T-helper 1 cell treated with Interleukin-12 subunit alpha and Interleukin-12 subunit beta and Interleukin-4 antibody, amounts not matched to agents 30 μg/mL and 1 μg/mL, for 36 hours (primary cell): ENCODE data around the gene LRCOL1.
A peak's percentile ranks its signal among the peaks of the same experiment; 100 is the strongest.

Experiments
- H3K27ac Mint-ChIP-seq: one replicate; pipeline ENCODE4 v1.8.0; 2021; ENCODE audit warnings: mild to moderate bottlenecking, mixed read lengths
- H3K27me3 Mint-ChIP-seq: one replicate; pipeline ENCODE4 v1.8.0; 2021; ENCODE audit warnings: low read depth, mixed read lengths
- H3K36me3 Mint-ChIP-seq: one replicate; pipeline ENCODE4 v1.8.0; 2021; ENCODE audit warnings: low read depth, mixed read lengths
- H3K4me1 Mint-ChIP-seq: one replicate; pipeline ENCODE4 v1.8.0; 2021; ENCODE audit warnings: low read depth, mixed read lengths
- H3K4me3 Mint-ChIP-seq: one replicate; pipeline ENCODE4 v1.8.0; 2021; ENCODE audit warnings: mild to moderate bottlenecking, moderate library complexity, mixed read lengths
- H3K9me3 Mint-ChIP-seq: one replicate; pipeline ENCODE4 v1.8.0; 2021; ENCODE audit warnings: mixed read lengths

LRCOL1 gene

DNA sequence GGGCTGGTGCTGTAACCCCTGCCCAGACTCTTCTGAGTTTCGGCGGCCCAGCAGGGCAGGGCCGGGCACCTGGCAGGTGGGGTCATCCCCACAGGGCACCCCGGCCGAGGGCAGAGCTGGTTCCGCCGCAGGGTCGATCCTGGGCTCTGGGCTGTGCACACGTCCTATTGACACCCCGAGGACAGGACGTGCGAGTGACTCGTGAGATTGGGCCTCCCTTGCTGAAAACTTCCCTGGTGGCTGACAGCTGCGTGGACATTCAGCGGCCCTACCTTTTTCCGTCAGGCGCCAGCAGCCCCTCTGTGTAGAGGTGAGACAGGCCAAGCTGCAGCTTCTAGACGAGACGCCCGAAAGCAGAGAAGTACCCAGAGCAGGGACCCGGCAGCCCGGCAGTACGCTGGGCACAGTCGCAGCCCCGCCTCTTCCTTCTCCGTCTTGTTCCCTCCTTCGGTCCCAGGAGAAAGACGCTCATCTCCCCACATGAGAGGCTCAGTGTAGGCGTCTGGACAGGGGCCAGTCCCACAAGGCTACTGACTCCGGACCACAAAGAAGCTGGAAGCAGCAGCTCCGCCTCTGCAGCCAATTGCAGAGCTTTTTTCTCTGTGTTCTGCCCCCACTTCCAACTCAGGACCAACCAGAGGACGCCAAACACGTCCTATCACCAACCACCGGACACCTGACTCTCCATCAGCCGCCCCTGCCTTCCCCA is at the start of gene LRCOL1:
LRCOL1 (minus strand) TSS at position 532 of the 709 bp plus-strand sequence. CDS start 4,331 bp downstream, outside the sequence.
- H3K36me3 Mint-ChIP-seq: peaks cover 3% of the 10 kb centered on the region
- no peak within 1 kb of the TSS for H3K4me3 Mint-ChIP-seq
- H3K27me3 Mint-ChIP-seq: peaks cover 47% of the 10 kb centered on the region
- peaks cover 13% of the 10 kb centered on the region for H3K4me1 Mint-ChIP-seq
- peaks cover 9% of the 10 kb centered on the region for H3K9me3 Mint-ChIP-seq
- H3K27ac Mint-ChIP-seq: no peak within 1 kb of the TSS

DNA sequence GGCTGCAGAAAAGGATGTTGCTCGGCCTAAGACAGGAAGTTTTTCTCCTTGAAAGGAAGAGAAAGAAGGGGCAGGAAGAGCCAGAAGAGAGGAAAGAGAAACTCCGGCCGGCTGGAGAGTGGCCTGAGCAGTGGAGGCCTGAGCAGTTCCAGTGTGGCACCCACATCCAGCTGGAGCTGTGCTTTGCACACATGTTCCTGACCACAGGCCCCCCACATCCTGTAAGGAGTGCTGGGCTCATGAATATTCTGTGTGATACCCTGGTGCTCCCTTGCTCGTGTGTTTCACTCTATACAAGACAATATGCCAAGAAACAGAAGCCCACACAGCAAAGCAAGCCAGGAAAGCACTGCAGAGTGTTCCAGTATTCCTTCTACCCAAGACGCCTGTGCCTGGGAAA is 49.7 kb upstream of the LRCOL1 start:
- H3K4me3 Mint-ChIP-seq: no peak overlapping the region
- H3K4me1 Mint-ChIP-seq: peaks cover 26% of the 10 kb centered on the region
- H3K27ac Mint-ChIP-seq: peak overlapping the region; percentile 50
- H3K9me3 Mint-ChIP-seq: no peaks in the 10 kb centered on the region
- H3K27me3 Mint-ChIP-seq: no peaks in the 10 kb centered on the region
- H3K36me3 Mint-ChIP-seq: peaks cover 42% of the 10 kb centered on the region

DNA sequence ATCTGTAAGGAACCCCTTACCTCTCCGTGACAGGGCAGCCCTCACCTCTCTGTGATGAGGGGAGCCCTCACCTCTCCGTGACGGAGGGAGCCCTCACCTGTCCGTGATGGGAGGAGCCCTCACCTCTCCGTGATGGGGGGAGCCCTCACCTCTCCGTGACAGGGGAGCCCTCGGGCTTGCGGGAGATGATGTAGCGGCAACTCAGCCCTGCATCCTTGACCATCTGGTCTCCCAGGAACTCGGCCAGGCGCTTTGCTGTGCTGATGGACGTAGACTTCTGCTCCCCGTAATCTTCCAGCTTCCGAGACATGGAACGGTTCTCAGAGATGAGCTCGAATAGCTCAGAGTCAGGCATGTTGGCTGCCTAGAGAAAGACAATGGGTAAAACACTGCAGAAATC is 48.8 kb upstream of the LRCOL1 start:
- peaks cover 42% of the 10 kb centered on the region for H3K36me3 Mint-ChIP-seq
- H3K4me3 Mint-ChIP-seq: no peak overlapping the region
- H3K27me3 Mint-ChIP-seq: no peaks in the 10 kb centered on the region
- H3K4me1 Mint-ChIP-seq: peaks cover 21% of the 10 kb centered on the region
- H3K9me3 Mint-ChIP-seq: no peaks in the 10 kb centered on the region
- no peak overlapping the region for H3K27ac Mint-ChIP-seq

- H3K4me3 Mint-ChIP-seq: no peak overlapping the region
- H3K36me3 Mint-ChIP-seq: peaks cover 42% of the 10 kb centered on the region
- H3K9me3 Mint-ChIP-seq: no peaks in the 10 kb centered on the region
- H3K4me1 Mint-ChIP-seq: peaks cover 19% of the 10 kb centered on the region
- H3K27me3 Mint-ChIP-seq: no peaks in the 10 kb centered on the region
- no peak overlapping the region for H3K27ac Mint-ChIP-seq
Measured at GRCh38 chr12:132658149-132658894, 47.9 kb upstream of the LRCOL1 start.

GRCh38 chr12:132657004-132657727 is 46.8 kb upstream of the LRCOL1 start:
- Mint-ChIP-seq H3K36me3 (peaks cover 38% of the 10 kb centered on the region), H3K4me3 (no peak overlapping the region), H3K27me3 (no peaks in the 10 kb centered on the region), H3K27ac (no peak overlapping the region), H3K4me1 (peaks cover 9% of the 10 kb centered on the region), H3K9me3 (no peaks in the 10 kb centered on the region)

DNA sequence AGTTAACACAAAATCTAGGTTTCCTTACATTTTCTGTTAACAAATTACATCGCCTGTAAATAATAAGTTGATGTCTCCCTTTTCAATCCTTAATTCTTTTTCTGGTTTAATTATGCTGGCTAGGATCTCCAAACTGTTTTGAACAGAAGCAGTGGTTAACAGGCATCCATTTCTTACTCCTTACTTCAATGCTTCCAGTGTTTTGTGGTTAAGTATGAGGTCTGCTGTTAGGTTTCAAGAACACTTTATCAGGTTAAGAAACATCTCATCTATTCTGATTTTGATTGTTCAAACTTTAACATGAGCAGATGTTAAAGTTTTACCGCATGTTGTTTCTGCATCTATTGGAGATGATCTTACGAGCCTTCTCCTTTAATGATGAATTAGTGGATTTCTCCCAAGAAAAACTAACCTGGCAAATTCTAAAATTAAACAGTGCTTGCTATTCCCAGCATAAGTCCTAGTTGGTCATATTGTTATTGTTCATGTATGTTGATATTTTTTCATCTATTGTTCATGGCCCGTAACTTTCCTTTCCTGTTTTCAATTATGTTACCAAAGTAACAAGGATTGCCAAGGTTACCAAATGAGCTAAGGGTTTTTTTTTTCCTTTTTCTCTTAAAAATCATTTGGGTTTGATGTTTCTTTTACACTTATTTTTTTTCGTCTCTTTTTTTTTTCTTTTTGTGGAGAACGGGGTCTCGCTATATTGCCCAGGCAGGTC is 43.3 kb upstream of the LRCOL1 start:
- H3K27me3 Mint-ChIP-seq: no peaks in the 10 kb centered on the region
- H3K36me3 Mint-ChIP-seq: peaks cover 33% of the 10 kb centered on the region
- H3K9me3 Mint-ChIP-seq: no peaks in the 10 kb centered on the region
- H3K27ac Mint-ChIP-seq: no peak overlapping the region
- no peak overlapping the region for H3K4me3 Mint-ChIP-seq
- no peaks in the 10 kb centered on the region for H3K4me1 Mint-ChIP-seq

DNA sequence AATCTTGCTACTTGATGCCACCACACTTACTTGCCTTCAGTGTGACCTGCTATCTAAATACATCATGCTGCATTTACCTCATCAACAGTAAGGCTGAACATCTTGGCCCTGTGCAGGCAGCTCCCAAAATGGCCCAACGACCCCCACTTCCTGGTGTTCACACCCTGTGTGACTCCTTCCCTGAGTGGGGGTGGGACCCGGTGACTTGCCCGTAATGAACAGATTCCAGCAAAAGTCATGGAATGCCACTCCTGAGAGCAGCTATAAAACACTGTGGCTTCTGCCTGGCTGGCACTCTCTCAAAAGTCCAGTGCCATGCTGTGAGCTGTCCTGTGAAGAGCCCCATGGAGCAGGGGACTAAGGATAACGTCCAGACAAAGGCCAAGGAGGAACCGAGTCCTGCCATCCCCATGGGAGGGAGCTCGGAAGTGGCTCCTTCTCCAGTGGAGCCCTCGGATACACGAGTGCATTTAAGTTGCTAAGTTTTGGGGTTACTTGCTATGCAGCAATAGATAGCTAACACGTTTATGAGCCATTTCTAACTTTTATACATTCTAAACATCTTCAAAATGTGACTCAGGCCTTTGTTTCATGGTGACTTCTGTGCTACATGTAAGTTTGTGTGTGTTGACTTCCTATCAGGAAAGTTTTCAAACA is 41.2 kb upstream of the LRCOL1 start:
- H3K4me1 Mint-ChIP-seq: no peaks in the 10 kb centered on the region
- no peaks in the 10 kb centered on the region for H3K9me3 Mint-ChIP-seq
- peaks cover 28% of the 10 kb centered on the region for H3K36me3 Mint-ChIP-seq
- H3K27me3 Mint-ChIP-seq: no peaks in the 10 kb centered on the region
- H3K4me3 Mint-ChIP-seq: no peak overlapping the region
- H3K27ac Mint-ChIP-seq: no peak overlapping the region

DNA sequence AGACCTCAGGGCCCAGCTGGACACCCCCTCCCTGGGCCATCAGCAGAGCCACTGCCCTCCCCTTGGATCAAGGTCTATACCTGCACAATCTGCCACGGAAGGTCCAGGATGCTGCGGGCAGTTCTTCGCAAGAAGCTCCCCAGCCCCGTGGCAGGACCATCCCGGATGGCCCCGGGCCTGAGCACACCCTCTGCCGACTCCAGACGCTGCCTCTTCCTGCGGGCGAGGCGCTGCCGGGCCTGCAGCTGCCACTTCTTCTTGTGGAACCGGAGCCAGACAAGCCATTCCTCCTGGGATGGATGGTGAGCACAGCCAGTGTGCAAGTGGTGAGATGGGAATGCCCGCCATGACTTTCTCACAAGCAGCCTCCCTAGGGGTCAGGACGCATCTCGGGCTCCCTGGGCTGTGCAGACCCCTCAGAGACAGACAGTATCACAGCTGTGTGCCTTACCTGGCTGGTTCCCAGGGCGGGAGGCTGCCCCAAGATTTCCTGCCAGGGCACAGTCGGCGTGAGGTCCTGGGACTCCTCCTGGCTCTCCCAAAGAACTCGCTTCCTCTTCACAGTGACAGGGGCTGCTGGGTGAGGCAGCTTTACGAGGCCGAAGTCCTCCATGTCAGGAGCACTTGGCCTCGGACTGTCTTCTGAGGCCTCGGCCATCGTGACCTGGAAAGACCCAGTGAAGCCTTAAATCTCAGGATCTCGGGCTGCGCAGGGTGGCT is 39.0 kb upstream of the LRCOL1 start:
- H3K4me1 Mint-ChIP-seq: no peaks in the 10 kb centered on the region
- H3K27me3 Mint-ChIP-seq: no peaks in the 10 kb centered on the region
- H3K36me3 Mint-ChIP-seq: peaks cover 28% of the 10 kb centered on the region
- H3K9me3 Mint-ChIP-seq: no peaks in the 10 kb centered on the region
- no peak overlapping the region for H3K4me3 Mint-ChIP-seq
- no peak overlapping the region for H3K27ac Mint-ChIP-seq

GRCh38 chr12:132648616-132649225 is 38.3 kb upstream of the LRCOL1 start:
- Mint-ChIP-seq H3K36me3 (peaks cover 25% of the 10 kb centered on the region), H3K27ac (no peak overlapping the region)

GRCh38 chr12:132647858-132648257 is 37.5 kb upstream of the LRCOL1 start:
- H3K4me1 Mint-ChIP-seq: no peaks in the 10 kb centered on the region
- H3K27ac Mint-ChIP-seq: no peak overlapping the region
- no peaks in the 10 kb centered on the region for H3K27me3 Mint-ChIP-seq
- H3K4me3 Mint-ChIP-seq: no peak overlapping the region
- peaks cover 28% of the 10 kb centered on the region for H3K36me3 Mint-ChIP-seq
- no peaks in the 10 kb centered on the region for H3K9me3 Mint-ChIP-seq

More at GRCh38 chr12:132648616-132649225, 38.3 kb upstream of the LRCOL1 start:
- H3K4me1 Mint-ChIP-seq: no peaks in the 10 kb centered on the region
- no peak overlapping the region for H3K4me3 Mint-ChIP-seq
- H3K9me3 Mint-ChIP-seq: no peaks in the 10 kb centered on the region
- no peaks in the 10 kb centered on the region for H3K27me3 Mint-ChIP-seq

DNA sequence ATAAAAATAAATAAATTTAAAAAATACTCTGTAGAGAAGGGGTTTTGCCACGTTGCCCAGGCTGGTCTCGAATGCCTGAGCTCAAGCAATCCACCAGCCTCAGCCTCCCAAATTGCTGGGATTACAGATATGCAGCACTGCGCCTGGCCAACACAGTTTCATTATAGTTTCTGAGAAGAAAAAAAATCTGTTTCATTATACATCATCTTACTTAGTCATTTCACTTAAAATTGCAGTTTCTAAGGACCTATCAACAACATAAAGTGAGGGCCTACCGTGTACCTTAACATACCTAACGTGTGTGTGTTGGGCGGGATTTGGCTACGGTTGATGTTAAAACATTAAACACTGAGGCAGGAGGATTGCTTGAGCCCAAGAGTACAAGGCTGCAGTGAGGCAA is 36.5 kb upstream of the LRCOL1 start:
- H3K27ac Mint-ChIP-seq: no peak overlapping the region
- H3K4me1 Mint-ChIP-seq: no peaks in the 10 kb centered on the region
- no peak overlapping the region for H3K4me3 Mint-ChIP-seq
- no peaks in the 10 kb centered on the region for H3K9me3 Mint-ChIP-seq
- no peaks in the 10 kb centered on the region for H3K27me3 Mint-ChIP-seq
- H3K36me3 Mint-ChIP-seq: peaks cover 23% of the 10 kb centered on the region

DNA sequence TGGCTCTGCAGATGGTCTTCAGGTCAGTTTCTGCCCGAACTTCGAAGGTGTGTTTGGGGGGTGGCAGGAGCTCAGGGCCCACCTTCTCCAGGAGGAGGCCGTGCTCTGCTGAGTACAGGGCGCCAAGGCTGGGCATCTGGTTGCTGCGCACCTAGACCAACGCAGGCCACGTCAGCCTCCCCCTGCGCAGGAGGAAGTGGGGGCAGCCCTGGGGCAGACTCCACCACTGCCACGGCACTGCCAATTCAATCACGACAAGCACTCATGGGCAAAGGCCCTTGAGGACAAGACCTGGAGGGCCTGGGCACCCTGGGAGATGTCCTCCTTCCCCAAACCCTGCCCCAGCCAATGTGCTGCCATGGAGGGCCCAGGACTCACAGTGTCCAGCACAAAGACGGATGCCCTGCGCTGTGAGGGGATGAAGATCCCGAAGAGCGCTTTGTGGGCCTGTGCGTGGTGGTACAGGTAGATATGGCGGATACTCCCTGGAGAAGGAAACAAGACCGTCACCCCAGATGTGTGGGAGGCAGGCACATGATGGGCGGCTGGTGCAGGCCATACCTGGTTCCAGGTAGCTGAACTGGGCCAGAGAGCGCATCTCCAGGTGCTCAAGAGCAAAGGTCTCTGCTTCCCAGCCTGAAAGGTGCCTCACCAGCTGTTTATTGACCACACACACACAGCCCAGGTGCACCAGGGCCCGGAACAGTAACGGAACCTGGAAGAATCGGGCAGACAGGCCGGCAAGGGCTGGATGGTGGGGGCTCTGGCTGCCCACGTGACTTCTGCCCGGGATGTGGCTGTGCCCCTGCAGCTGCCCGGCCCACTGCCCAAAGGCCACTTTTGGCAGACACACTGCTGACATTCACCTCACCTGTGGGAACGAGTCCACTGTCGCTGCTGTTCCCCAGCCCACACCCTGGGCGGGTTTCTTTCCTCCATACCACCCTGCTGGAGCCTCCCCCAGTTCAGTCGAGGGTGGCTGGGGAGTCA is 32.8 kb upstream of the LRCOL1 start:
- Mint-ChIP-seq H3K27me3 (no peaks in the 10 kb centered on the region), H3K9me3 (no peaks in the 10 kb centered on the region), H3K27ac (no peak overlapping the region), H3K4me3 (no peak overlapping the region), H3K36me3 (peaks cover 25% of the 10 kb centered on the region), H3K4me1 (no peaks in the 10 kb centered on the region)
